Ishikawa (cell line): ENCODE results near the gene TMEM164.

Experiments used
- CEBPB ChIP-seq: IDR thresholded peaks from 2 replicates; pipeline ENCODE4 v1.6.1; 2012
- CREB1 ChIP-seq: IDR thresholded peaks from 2 replicates; pipeline ENCODE4 v1.6.1; 2012; ENCODE audit warnings: low read depth
- EGR1 ChIP-seq: IDR thresholded peaks from 2 replicates; pipeline ENCODE4 v1.6.1; 2012
- EP300 ChIP-seq: IDR thresholded peaks from 2 replicates; pipeline ENCODE4 v1.6.1; 2012; ENCODE audit warnings: borderline replicate concordance
- FOXM1 ChIP-seq: IDR thresholded peaks from 2 replicates; pipeline ENCODE4 v1.6.1; 2012; ENCODE audit warnings: low read depth, borderline replicate concordance
- MAX ChIP-seq: IDR thresholded peaks from 2 replicates; pipeline ENCODE4 v1.6.1; 2012
- NFIC ChIP-seq: IDR thresholded peaks from 2 replicates; pipeline ENCODE4 v1.6.1; 2012
- RAD21 ChIP-seq: IDR thresholded peaks from 2 replicates; pipeline ENCODE4 v1.6.1; 2012; ENCODE audit warnings: low read depth
- REST ChIP-seq: IDR thresholded peaks from 2 replicates; pipeline ENCODE4 v1.6.1; 2012; ENCODE audit warnings: low read depth, mild to moderate bottlenecking
- TAF1 ChIP-seq: IDR thresholded peaks from 2 replicates; pipeline ENCODE4 v1.6.1; 2012; ENCODE audit warnings: low read depth, mild to moderate bottlenecking
- TCF12 ChIP-seq: IDR thresholded peaks from 2 replicates; pipeline ENCODE4 v1.6.1; 2012; ENCODE audit warnings: low read depth
- TEAD4 ChIP-seq: IDR thresholded peaks from 2 replicates; pipeline ENCODE4 v1.6.1; 2012
- USF1 ChIP-seq: IDR thresholded peaks from 2 replicates; pipeline ENCODE4 v1.6.1; 2012
- YY1 ChIP-seq: IDR thresholded peaks from 2 replicates; pipeline ENCODE4 v1.6.1; 2012; ENCODE audit warnings: low read depth
- ZBTB7A ChIP-seq: IDR thresholded peaks from 2 replicates; pipeline ENCODE4 v1.6.1; 2012; ENCODE audit warnings: low read depth

TMEM164 gene

GRCh38 chrX:110212299-110212698 lies 209.4 kb downstream of the TMEM164 start:
- TF ChIP-seq TCF12 (no peak), EGR1 (no peak), ZBTB7A (no peak), NFIC (no peak)

- TF ChIP-seq REST (no peak), TAF1 (no peak), EGR1 (no peak), CEBPB (no peak), USF1 (no peak), EP300 (no peak), TCF12 (no peak), TEAD4 (no peak), ZBTB7A (no peak), YY1 (no peak), CREB1 (no peak), FOXM1 (no peak), MAX (no peak), NFIC (no peak), RAD21 (no peak)
Observed at GRCh38 chrX:110213183-110213582, 210.3 kb downstream of the TMEM164 start.

GRCh38 chrX:110214684-110215083 lies 211.8 kb downstream of the TMEM164 start:
- TF ChIP-seq ZBTB7A (no peak), MAX (no peak)

- TF ChIP-seq FOXM1 (no peak), TAF1 (no peak)
Observed at GRCh38 chrX:110215411-110215810, 212.5 kb downstream of the TMEM164 start.

- TF ChIP-seq EP300 (no peak), CEBPB (no peak), TEAD4 (no peak), USF1 (no peak), MAX (no peak), RAD21 (no peak), TCF12 (no peak), REST (no peak), YY1 (no peak), CREB1 (no peak), TAF1 (no peak), ZBTB7A (no peak), NFIC (no peak), EGR1 (no peak), FOXM1 (no peak)
Observed at GRCh38 chrX:110216027-110216426, 213.1 kb downstream of the TMEM164 start.

- TF ChIP-seq TAF1: no peak
- TF ChIP-seq MAX: no peak
- no peak for TF ChIP-seq EGR1
- no peak for TF ChIP-seq CREB1
Observed at GRCh38 chrX:110218591-110218990, 215.7 kb downstream of the TMEM164 start.

- TF ChIP-seq EGR1: no peak
- no peak for TF ChIP-seq USF1
- TF ChIP-seq FOXM1: no peak
- TF ChIP-seq TEAD4: no peak
- TF ChIP-seq NFIC: no peak
- no peak for TF ChIP-seq RAD21
- TF ChIP-seq YY1: no peak
- no peak for TF ChIP-seq CREB1
- no peak for TF ChIP-seq TCF12
- TF ChIP-seq REST: no peak
- TF ChIP-seq ZBTB7A: no peak
- TF ChIP-seq EP300: no peak
- no peak for TF ChIP-seq TAF1
Observed at GRCh38 chrX:110219920-110220319, 217.0 kb downstream of the TMEM164 start.
